HAP-1 (cell line): ENCODE results near the gene ADCY5.

Source experiments
- DNase-seq, 2 experiments: peaks; one replicate each; pipeline ENCODE4 v3.0.0-alpha.2; 2016 to 2020; ENCODE audit warnings: low spot score in 2 of 2
- H3K27me3 ChIP-seq: fragments of 250-450 bp; sonication (Bioruptor Pico); 2 replicates; pipeline ENCODE4 v1.5.1; 2020; ENCODE audit warnings: low read depth, mild to moderate bottlenecking, moderate library complexity
- H3K36me3 ChIP-seq: fragments of 250-450 bp; sonication (Bioruptor Pico); replicated peaks from 2 replicates; pipeline ENCODE4 v1.5.1; 2020; ENCODE audit warnings: mild to moderate bottlenecking
- H3K4me1 ChIP-seq: fragments of 250-450 bp; sonication (Bioruptor Pico); 2 replicates; pipeline ENCODE4 v1.5.1; 2020; ENCODE audit warnings: mild to moderate bottlenecking
- H3K4me3 ChIP-seq: fragments of 250-450 bp; sonication (Bioruptor Pico); 2 replicates; pipeline ENCODE4 v1.5.1; 2020; ENCODE audit warnings: mild to moderate bottlenecking, moderate library complexity
- H3K9me3 ChIP-seq: fragments of 250-450 bp; sonication (Bioruptor Pico); 2 replicates; pipeline ENCODE4 v1.5.1; 2020; ENCODE audit warnings: mild to moderate bottlenecking, moderate library complexity
- in situ Hi-C: fragments of 300-500 bp; cut with MboI; formaldehyde crosslinking; loops from 3 replicates; pipeline ENCODE4 v1.14.3; 2020; ENCODE audit warnings: low sequenced_read_pairs, inconsistent platforms, mixed read lengths

Gene ADCY5

DNA sequence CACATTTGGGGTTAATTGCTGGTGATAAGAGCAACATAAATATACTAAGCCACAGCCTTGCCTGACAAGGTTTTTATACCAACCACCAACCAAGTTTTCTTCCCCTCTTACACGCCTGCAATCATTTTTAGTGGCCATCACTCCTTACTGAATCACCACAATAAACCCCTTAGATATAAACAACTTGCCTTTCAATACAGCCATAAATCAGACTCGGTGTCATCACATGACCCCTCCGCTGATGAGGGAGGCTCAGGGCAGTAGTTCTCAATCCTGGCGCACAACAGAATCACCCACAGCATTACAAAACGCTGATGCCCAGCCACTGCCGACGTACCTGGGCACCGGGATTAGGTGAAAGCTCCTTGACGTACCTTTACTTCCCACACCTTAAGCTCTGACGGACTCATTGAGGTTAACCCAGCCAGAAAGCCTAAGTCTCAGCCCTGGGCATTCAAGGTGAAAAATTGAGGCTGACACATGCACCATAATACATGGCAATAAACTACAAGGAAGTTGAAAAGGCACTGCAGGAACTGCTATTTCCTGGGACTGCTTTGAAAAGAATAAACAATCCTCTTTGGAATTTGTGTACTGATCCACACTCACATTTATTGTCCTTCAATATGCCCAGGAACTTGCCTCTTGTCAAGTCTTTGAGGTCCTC is 17.1 kb downstream of the ADCY5 start:
- Histone ChIP-seq H3K4me1 (no peaks in the 10 kb centered on the region), H3K9me3 (no peaks in the 10 kb centered on the region), H3K4me3 (no peak overlapping the region), H3K27me3 (no peaks in the 10 kb centered on the region), H3K36me3 (no peaks in the 10 kb centered on the region)
- in situ Hi-C loops = no loop called here
- no peak for DNase-seq

DNA sequence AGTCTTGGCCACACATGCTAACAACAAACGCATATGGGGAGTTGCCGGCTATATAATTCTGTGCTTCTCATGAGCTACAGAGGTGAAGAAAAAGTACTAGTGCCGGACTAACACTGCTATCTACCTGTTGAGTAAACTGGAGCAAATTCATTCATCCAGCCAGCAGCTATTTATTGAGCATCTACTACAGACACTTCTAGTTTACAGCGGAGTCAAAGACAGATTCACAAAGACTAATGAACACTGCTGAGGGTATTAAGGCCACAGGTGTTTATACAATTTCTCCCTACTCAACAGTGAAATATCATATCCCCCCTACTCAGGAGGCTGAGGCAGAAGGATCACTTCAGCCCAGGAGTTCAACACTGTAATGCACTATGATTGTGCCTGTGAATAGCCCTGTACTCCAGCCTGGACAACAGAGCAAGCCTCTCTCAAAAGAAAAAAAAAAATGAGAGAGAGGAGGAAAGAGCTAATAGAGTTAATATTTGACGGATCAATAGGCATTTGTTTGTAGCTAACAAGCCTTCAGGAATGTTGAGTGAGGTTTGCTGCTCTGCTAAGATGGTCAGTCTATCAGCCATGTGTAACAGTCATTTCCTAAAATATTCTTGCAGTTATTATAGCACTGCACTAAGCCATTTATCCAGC is 17.8 kb downstream of the ADCY5 start:
- Histone ChIP-seq H3K4me1 (no peaks in the 10 kb centered on the region), H3K4me3 (no peak overlapping the region), H3K36me3 (no peaks in the 10 kb centered on the region), H3K9me3 (no peaks in the 10 kb centered on the region), H3K27me3 (no peaks in the 10 kb centered on the region)
- in situ Hi-C loops = no loop called here
- DNase-seq = no peak

DNA sequence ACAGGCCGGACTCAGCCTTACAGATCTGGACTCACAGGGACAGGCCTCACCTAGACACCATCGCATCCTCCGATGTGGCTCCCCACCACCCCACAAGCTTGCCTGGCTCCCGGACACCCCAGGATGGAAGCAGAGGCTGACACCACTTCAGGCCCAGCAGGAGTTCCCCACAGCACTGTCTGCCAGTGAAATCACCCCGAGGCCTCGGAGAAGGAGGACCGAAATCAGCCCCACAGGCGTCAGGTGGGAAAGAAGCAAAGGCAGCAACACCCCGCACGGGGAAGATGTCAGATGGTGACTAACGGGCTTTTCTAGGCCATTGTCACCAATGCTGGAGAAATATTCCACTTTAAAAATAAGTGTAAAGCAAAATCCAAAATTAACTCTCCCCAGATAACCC is 18.6 kb downstream of the ADCY5 start:
- no peak for DNase-seq
- H3K4me1 ChIP-seq = no peaks in the 10 kb centered on the region
- H3K4me3 ChIP-seq = no peak overlapping the region
- H3K36me3 ChIP-seq = no peaks in the 10 kb centered on the region
- no peaks in the 10 kb centered on the region for H3K27me3 ChIP-seq
- no peaks in the 10 kb centered on the region for H3K9me3 ChIP-seq
- in situ Hi-C loops = no loop called here

DNA sequence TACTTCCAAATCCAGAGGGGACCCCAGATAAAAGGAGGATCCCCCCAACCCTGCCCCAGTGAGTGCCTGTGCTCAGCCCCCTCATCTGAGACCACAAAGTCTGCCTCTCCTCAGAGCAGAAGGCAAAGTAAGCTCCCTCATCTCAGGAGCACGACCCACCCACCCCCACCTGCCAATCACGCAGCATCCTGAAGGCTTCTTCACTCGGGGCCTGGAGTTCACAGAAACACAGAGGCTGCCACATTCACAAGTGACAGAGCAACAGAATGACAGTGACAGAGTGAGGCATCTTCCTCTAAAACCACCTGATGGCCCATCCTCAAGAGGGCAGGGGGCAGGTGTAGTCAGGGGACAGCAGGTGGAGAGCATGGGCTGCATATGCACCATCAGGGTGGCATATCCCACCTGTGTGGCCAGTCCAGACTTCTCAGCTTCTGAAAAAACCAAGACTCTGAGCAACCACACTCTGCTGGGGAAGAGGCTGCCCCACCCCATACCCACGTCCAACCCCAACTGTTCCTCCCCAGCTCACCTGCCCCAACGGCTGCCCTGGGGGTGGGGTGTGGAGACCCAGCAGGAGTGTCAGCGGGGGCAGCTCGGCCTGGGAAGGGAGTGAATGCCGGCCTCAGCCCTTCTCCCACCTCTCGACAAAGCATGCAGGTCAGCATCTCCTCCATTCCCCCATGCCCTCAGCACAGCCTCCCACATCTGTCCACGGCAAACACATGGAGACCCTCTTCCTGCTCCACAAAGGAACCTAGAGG is 19.3 kb downstream of the ADCY5 start:
- Histone ChIP-seq H3K4me3 (no peak overlapping the region), H3K27me3 (no peaks in the 10 kb centered on the region), H3K9me3 (no peaks in the 10 kb centered on the region), H3K4me1 (no peaks in the 10 kb centered on the region), H3K36me3 (no peaks in the 10 kb centered on the region)
- no peak for DNase-seq
- in situ Hi-C loops = no loop called here

DNA sequence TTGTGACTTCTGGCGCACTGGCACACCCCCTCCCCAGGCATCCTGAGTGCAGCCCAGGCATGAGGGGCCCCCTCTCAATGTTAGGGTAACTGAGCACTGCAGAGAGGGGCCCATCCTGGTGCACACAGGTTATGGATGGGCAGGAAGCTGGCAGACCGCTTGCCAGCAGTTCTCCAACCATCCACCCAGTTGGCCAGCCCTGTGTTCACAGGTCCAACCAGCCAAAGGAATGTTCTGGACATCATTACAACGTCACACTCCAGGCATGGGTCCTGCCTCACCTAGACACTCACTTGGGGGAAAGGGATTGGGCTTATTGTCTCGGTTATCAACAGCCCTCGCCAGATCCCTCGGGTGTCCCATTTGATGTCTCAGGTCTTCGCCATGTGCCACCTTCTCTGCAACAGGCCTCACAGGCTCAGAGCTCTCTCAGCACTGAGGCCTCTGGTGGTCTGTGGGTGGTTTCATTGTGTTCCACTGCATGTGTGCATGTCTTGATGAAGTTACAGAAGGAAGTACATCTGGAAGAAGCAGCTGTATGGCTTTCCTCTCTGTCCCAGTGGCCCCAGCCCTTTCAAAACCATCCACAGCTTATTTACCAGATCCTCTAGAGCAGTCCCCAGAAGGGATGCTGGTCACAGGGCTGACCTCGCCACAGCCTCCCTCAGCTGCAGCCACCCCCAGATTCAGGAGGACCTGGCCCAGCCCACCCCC is 23.7 kb downstream of the ADCY5 start:
- H3K4me3 ChIP-seq = no peak overlapping the region
- no peaks in the 10 kb centered on the region for H3K9me3 ChIP-seq
- H3K4me1 ChIP-seq = no peaks in the 10 kb centered on the region
- no peak for DNase-seq
- H3K36me3 ChIP-seq = no peaks in the 10 kb centered on the region
- in situ Hi-C loops = no loop called here
- no peaks in the 10 kb centered on the region for H3K27me3 ChIP-seq

DNA sequence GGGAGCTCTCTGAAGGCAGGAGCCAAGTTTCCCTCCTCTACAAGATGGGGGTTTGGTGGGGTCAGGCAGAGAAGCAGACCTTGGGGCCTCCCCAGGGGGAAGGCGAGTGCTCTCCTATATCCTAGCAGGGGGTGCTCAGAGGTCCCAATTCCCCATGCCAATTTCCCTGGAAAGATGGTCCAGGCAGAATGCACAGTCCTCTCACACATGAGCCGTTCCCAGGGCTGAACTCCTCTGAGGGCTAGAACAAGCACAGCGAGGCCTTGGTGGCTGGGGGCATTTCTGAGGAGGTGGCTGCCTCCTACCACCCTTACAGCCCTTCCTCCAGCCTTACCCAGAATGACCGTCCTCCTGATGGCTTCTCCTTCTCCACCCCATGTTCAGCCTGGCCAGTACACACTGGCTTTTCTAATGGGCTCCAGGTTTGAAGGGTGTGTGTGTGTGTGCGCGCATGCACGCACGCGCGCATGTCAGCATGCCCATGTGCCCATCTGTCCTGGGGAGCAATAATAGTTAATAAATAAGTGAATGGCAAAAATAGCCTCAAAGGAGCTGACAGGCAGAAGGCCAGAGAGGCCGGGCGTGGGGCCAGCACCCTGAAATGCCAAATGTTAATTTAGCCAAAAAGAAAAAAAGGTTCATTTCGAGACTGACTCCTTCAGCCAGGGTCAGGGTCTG is 24.4 kb downstream of the ADCY5 start:
- Histone ChIP-seq H3K9me3 (no peaks in the 10 kb centered on the region), H3K36me3 (no peaks in the 10 kb centered on the region), H3K4me1 (no peaks in the 10 kb centered on the region), H3K27me3 (no peaks in the 10 kb centered on the region), H3K4me3 (no peak overlapping the region)
- in situ Hi-C loops = no loop called here
- DNase-seq = no peak

DNA sequence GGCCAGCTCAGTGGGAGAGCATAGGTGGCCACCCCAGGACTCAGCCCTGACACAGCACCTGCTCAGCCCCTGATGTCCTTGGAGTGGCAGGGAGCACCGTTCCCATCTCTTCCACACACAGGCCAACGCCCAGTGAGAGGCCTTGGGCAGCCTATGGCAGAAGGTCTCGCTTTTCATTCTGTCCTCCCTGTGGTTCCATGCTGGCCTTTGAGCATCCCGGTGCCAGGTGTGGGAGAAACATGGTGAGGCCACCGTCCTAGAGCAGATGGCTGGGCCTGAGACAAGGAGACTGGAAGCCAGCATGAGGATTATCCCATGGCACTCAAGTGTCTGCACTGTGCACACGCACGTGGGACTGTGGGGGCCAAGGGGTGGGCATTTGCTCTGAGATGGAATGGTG is 25.1 kb downstream of the ADCY5 start:
- in situ Hi-C loops = no loop called here

DNA sequence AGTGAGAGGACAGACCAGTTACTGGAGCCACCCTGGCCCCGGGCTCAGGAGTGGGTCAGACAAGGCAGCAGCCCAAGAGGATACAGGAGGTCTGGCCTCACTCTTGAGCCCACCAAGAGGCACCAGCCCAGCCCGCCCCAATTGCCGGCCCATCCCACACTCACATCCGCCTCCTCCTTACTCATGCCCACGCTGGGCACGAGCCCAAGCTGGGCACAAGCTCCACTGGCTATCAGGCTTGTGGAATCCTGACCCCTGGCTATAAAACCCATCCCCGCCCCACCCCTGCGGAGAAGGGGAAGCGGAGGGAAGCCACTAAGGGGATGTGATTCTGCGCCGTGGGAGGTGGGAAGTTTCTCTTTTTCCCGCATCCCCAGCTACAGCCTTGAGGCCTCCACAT is 25.9 kb downstream of the ADCY5 start:
- DNase-seq = no peak
- Histone ChIP-seq H3K27me3 (no peaks in the 10 kb centered on the region), H3K4me3 (no peak overlapping the region), H3K4me1 (no peaks in the 10 kb centered on the region), H3K36me3 (no peaks in the 10 kb centered on the region), H3K9me3 (no peaks in the 10 kb centered on the region)
- in situ Hi-C loops = no loop called here

More for the DNA sequence above, 25.1 kb downstream of the ADCY5 start:
- Histone ChIP-seq H3K9me3 (no peaks in the 10 kb centered on the region), H3K4me1 (no peaks in the 10 kb centered on the region), H3K36me3 (no peaks in the 10 kb centered on the region), H3K27me3 (no peaks in the 10 kb centered on the region), H3K4me3 (no peak overlapping the region)
- DNase-seq = no peak

DNA sequence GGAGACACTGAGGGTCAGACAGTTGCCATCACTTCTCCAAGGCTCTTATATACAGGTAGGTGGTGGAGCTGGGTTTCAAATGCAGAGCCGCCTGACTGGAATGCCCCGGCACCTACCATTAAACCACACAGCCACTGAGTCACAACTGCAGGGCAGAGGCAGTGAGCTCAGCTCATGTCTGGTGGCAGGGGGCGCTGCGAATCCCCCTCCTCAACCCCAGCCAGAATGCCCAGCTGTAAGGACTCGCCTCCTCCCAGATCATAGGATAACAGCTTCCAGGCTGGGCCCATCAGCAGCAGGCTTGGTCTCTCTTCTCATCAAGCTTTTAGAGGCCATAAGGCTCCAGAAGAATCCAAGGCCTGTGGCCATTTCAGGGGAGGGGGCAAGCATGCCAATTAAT is 26.4 kb downstream of the ADCY5 start:
- H3K4me3 ChIP-seq = no peak overlapping the region
- H3K27me3 ChIP-seq = no peaks in the 10 kb centered on the region
- H3K4me1 ChIP-seq = no peaks in the 10 kb centered on the region
- DNase-seq = no peak
- H3K9me3 ChIP-seq = no peaks in the 10 kb centered on the region
- in situ Hi-C loops = no loop called here
- H3K36me3 ChIP-seq = no peaks in the 10 kb centered on the region

DNA sequence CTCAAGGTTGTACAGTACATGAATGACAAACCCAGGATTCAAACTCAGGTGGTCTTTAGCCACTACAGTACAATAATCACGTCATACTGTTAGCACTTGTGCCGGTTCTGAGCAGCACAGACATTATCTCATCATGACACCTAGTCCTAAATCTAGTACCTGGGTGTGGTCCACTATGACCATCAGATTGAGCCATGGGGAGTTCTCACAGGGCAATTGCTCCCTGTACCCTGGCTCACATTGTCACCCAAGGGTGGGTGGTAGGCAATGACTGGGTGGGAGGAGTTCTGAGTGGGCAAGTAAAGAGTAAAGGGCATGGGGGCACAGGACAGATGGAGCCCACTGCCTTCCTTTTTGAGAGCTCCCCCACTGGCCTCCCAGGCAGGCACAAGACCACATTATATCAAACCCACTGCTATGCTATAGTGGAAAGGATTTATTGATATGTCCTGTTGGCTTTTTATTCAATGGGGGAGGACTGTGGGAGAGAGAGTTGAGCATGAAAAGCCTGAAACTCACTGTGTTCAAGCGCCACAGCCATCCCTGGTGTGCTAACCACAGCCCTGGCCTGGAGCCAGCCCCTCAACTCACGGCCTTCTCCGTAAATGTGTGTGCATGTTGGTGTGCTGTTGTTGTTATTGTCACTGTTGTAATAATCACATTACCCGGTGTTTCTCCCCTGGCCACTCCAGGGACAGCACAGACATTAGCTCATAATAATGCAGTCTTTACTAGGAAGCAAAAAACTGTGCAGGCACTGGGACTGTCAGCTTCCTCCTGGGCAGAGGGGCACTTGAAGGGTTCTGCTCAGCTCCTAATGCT is 27.3 kb downstream of the ADCY5 start:
- Histone ChIP-seq H3K4me3 (no peak overlapping the region), H3K4me1 (no peaks in the 10 kb centered on the region), H3K36me3 (no peaks in the 10 kb centered on the region), H3K9me3 (no peaks in the 10 kb centered on the region), H3K27me3 (no peaks in the 10 kb centered on the region)
- DNase-seq = no peak
- in situ Hi-C loops = no loop called here

DNA sequence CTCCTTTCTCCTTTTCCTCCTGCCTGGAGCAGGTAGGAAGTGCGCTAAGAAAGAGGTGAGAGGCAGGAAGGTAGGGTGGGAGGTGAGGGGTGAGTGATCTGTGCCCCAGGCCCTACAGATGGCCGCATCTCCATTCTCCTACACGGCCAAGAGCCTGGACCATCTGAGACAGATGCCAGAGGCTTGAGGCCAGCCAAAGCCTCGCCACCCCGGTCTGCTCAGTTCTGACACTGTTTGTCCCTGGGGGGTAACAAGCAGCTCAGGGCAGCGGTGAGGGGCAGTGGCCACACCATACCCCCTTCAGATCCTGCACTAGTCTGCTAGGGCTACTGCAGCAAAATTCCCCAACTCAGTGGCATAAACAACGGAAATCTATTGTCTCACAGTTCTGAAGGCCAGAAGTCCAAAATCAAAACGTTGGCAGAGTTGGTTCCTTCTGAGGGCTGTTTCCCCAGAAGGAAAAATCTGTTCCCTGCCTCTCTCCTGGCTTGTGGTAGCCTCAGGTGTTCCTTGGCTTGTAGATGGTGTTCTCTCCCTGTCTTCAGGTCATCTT is 28.4 kb downstream of the ADCY5 start:
- no peaks in the 10 kb centered on the region for H3K36me3 ChIP-seq
- no peaks in the 10 kb centered on the region for H3K4me1 ChIP-seq
- in situ Hi-C loops = no loop called here
- no peaks in the 10 kb centered on the region for H3K27me3 ChIP-seq
- H3K4me3 ChIP-seq = no peak overlapping the region
- no peaks in the 10 kb centered on the region for H3K9me3 ChIP-seq
- DNase-seq = no peak

DNA sequence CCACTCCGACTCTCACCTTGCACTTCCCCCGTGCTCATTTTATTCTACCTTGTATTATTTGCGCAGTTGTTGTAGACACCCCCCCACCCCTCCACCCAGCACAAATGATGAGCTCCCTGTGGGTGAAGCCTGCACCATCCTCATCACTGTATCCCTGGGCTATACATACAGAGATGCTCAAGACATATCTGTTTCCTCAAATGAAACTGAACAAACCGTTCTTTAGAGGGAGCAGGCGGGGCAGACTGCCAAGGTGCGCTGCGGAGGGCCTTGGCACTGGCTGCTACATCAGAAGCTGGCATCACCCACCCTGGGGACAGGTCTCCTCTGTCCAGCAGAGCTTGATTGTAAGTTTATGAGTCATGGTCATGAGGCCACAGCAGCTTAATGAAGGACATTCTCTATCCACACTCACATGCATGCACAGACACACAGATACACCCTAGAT is 29.0 kb downstream of the ADCY5 start:
- H3K9me3 ChIP-seq = no peaks in the 10 kb centered on the region
- H3K4me1 ChIP-seq = no peaks in the 10 kb centered on the region
- DNase-seq = no peak
- no peaks in the 10 kb centered on the region for H3K36me3 ChIP-seq
- H3K4me3 ChIP-seq = no peak overlapping the region
- in situ Hi-C loops = no loop called here
- no peaks in the 10 kb centered on the region for H3K27me3 ChIP-seq
